Stimulated activated CD4-positive, alpha-beta T cell treated with anti-CD3 and anti-CD28 coated beads, Interleukin-4, amount 100 ng/mL, for 1 hour (primary cell): ENCODE results near the gene ACOT4.
"Not testable (repeated sequence)": the region's sequence is repeated elsewhere in the genome, so short reads cannot be mapped to it uniquely, and the experiment has no call there.

Experiments
- DNase-seq: peaks from one replicate; pipeline ENCODE4 v3.0.0-alpha.2; 2020

The ACOT4 gene

GRCh38 chr14:73582102-73582979 is 9.3 kb upstream of the ACOT4 start:
- DNase-seq = not testable (repeated sequence)

GRCh38 chr14:73588695-73589094 is 3.0 kb upstream of the ACOT4 start:
- DNase-seq = no peak

DNA sequence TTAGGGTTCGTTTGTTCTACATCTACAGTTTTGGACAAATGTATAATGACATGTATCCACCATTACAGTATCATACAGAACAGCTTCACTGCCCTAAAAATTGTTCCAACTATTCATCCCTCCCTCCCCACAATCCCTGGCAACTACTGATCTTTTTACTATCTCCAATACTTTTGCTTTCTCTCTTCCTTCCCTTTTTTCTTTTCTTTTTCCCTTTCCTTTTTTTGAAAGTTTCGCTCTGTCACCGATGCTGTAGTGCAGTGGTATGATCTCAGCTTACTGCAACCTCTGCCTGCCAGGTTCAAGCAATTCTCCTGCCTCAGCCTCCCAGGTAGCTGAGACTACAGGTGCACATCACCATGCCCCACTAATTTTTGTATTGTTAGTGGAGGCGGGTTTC is 2.6 kb upstream of the ACOT4 start:
- no peak for DNase-seq

- not testable (repeated sequence) for DNase-seq
These were observed 1.0 kb upstream of the ACOT4 start for GRCh38 chr14:73590673-73591004.

GRCh38 chr14:73594491-73594890 is 2.8 kb downstream of the ACOT4 start:
- no peak for DNase-seq

GRCh38 chr14:73599499-73599898 is 7.8 kb downstream of the ACOT4 start:
- no peak for DNase-seq

GRCh38 chr14:73602994-73603393 is 11.3 kb downstream of the ACOT4 start:
- DNase-seq = no peak

GRCh38 chr14:73606271-73606670 is 14.6 kb downstream of the ACOT4 start:
- DNase-seq = no peak

DNA sequence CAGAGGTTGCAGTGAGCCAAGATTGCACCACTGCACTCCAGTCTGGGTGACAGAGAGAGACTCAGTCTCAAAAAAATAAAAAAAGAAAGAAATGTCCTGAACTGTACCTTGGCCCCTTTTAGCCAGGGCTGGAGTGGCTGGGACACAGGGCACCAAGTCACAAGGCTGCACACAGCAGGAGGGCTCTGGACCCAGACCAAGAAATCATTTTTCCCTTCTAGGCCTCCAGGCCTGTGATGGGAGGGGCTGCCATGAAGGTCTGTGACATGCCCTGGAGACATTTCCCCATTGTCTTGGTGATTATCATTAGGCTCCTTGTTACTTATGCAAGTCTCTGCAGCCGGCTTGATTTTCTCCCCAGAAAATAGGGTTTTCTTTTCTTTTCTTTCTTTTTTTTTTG is 15.6 kb downstream of the ACOT4 start:
- no peak for DNase-seq

DNA sequence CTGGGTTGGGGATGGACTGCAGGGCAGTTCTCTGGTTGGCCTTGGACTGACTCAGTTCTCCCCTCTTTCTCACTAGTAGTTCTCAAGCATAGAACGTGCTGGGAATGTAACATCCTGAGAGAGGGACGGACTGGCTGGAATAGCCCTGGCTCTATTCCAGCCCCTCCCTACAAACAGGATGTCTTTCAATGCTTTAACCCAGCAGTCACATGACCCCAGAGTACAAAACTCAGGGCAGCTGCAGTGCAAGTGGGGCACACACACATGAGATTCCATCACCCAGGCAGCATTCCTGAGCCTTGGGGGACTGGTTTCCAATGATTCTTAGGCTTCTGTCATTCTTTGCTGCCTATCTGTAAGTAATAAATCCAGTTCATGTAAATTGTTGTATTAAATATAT is 19.0 kb downstream of the ACOT4 start:
- no peak for DNase-seq

DNA sequence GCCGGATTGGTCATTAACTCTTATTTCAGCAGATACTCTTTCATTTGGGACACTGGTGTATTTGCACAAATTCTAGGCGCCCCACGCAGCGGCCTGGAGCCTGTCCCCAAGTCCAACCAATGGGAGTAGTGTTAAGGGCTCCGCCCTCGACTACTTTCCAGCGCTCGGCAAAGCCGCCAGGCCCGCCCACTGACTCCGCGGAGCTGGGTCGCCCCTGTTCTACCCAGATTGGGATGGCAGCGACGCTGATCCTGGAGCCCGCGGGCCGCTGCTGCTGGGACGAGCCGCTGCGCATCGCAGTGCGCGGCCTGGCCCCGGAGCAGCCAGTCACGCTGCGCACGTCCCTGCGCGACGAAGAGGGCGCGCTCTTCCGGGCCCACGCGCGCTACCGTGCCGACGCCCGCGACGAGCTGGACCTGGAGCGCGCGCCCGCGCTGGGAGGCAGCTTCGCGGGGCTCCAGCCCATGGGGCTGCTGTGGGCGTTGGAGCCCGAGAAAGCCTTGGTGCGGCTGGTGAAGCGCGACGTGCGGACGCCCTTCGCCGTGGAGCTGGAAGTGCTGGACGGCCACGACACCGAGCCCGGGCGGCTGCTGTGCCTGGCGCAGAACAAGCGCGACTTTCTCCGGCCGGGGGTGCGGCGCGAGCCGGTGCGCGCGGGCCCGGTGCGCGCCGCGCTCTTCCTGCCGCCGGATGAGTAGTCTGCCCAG is 20.8 kb downstream of the ACOT4 start, which contains the start of gene ACOT6:
Gene ACOT6 (plus strand): TSS at position 179 of the 707 bp plus-strand sequence. CDS start 55 bp downstream, at position 234.
- peak; percentile 65 for DNase-seq

GRCh38 chr14:73613046-73613383 is 21.3 kb downstream of the ACOT4 start:
- DNase-seq = no peak

GRCh38 chr14:73613419-73613963 is 21.8 kb downstream of the ACOT4 start:
- no peak for DNase-seq

GRCh38 chr14:73616831-73617230 is 25.2 kb downstream of the ACOT4 start:
- no peak for DNase-seq

GRCh38 chr14:73619524-73619923 is 27.9 kb downstream of the ACOT4 start:
- DNase-seq = no peak

GRCh38 chr14:73620268-73620667 is 28.6 kb downstream of the ACOT4 start:
- no peak for DNase-seq

GRCh38 chr14:73623504-73624054 is 31.9 kb downstream of the ACOT4 start:
- DNase-seq = no peak

- no peak for DNase-seq
These were observed 34.0 kb downstream of the ACOT4 start for GRCh38 chr14:73625706-73626105.

DNA sequence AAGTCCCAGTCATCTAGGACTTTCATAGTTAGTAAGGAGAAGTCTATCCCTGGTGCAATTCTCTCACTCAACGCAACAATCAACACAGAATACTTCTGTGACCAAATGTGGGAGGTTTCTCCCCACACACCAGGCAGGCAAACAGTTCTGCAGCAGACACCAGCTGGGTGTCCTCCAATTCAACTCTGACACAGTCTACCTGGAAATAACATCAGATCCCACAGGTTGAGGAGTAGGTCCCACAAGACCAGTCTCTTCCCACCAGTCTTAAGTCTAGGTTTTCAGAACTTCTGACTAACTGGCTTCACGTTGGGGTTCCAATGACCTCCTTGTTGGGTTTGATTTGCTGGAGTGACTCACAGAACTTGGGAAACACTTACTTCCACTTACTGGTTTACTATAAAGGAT is 35.5 kb downstream of the ACOT4 start:
- no peak for DNase-seq

DNA sequence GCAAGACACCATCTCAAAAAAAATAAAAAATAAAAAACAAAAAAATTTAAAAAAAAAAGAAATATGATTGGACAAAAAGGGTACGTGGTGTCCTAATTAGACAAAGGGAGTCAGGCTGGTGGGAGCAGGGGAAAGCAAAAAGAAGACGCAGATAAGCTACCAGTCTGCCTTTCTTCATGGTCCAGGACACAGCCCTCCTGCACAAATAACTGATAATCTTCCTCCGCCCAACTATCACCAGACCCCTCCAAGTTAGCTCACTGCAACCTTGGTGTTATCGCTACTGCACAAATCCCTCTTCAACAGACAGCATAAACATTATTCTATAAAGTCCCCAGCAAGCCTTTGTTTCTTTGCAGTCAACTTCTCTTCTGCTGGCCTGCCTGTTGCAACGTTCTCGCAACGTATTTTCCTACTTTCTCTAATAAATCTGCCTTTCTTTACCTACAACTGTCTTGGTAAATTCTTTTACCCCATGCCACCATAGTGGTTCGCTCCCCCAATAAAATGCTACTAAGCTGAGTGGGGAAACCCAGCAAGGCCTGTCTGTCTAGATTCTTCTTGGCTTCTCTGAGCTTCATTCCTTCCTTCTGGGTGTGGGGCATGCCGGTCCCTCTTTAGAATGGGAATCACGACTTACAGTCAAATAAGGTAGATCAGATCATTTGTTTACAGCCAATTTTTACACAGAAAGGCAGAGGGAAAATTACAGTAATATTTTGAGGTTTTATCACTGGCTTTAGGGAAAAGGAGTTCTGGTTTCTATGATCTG is 38.5 kb downstream of the ACOT4 start:
- DNase-seq = no peak

DNA sequence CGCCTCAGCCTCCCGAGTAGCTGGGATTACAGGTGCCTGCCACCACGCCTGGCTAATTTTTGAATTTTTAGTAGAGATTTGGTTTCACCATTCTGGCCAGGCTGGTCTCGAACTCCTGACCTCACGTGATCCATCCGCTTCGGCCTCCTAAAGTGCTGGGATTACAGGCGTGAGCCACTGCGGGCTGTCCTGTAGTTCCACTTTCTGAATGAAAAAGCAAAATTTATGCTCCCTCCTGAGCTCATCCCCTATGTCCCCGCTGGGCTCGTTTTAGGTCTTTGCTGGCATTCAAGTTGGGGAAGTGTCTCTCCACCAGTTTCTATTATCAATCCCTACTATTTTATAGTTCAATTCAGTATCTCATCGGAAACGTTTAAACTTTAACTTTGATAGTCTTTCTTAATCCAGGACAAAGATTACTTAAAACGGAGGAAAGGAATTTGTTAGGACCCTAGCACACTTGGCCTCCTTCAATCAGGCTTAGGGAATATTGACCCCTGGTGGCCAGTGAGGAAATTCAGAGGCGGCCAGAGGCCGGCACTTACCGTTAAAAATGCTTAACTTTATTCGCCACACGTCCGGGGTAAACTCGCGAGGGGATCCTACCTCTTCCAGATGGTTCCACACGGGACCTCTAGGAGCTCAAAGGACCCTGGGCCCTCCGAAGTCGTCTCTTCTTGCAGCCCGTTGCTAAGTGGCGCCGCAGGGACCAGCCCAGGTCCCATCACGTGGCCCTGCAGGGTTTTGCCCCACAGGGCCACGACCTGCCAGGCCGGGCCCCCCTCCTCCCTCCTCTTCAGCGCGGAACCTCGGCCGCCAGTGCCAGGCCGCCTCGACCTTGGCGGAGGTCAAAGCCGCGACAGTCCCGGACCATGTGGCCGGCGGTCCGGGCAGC is 41.7 kb downstream of the ACOT4 start:
- peak; percentile 44 for DNase-seq
